ENCODE measurements around the gene ACOT6. TPM values are rescaled to one million over a fixed set of nuclear protein-coding genes. Genes with fewer than 3 reads are reported as not detected.

The ACOT6 gene
- total RNA-seq, 4 donors from 2014 or later: 0.91 to 1.5 TPM; not detected in 2

DNA sequence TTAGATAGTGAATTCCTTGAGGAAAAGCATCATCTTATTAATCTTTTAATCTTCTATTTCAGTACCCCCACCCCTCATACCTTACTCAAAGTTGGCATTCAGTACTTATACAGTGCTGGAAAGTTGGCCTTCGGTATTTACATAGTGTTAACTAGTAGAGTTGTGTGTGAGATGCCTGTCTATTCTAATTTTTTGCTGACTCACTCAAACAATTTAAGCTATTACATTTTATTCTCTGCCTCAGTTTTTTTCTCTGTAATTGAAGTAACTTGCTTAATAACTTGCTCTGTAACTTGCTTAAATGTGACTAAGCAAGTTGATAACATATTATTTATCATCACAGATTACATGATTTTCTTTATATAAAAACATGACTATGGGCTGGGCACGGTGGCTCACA lies 52.8 kb downstream of the ACOT6 start:
- TF ChIP-seq EP300 (IDR thresholded peaks at IDR 0.05) (no peak), POLR2A (IDR thresholded peaks at IDR 0.05) (no peak), POLR2AphosphoS5 (IDR thresholded peaks at IDR 0.05) (no peak)
- TF ChIP-seq, protein P1, sequence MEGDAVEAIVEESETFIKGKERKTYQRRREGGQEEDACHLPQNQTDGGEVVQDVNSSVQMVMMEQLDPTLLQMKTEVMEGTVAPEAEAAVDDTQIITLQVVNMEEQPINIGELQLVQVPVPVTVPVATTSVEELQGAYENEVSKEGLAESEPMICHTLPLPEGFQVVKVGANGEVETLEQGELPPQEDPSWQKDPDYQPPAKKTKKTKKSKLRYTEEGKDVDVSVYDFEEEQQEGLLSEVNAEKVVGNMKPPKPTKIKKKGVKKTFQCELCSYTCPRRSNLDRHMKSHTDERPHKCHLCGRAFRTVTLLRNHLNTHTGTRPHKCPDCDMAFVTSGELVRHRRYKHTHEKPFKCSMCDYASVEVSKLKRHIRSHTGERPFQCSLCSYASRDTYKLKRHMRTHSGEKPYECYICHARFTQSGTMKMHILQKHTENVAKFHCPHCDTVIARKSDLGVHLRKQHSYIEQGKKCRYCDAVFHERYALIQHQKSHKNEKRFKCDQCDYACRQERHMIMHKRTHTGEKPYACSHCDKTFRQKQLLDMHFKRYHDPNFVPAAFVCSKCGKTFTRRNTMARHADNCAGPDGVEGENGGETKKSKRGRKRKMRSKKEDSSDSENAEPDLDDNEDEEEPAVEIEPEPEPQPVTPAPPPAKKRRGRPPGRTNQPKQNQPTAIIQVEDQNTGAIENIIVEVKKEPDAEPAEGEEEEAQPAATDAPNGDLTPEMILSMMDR (IDR thresholded peaks at IDR 0.05): no peak
- 84% methylated on average over 2 of the region's 2 CpGs for WGBS

DNA sequence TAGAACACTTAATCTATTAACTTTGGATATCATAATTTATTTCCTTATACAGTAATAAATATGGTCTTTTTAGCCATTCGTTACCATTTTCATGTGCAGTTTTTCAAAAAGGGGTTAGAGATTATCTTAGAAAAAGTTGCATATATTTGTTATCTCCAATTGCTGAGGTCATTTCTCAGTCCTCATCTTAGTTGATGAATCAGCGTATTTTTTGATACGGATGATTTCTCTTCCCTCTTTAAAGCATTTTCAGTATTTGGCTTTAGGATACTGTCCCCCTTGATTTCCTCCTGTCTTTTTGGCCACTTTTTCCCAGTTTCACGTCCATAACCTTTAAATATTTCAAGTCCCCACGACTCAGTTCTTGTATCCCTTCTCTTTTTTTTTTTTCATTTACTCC lies 54.3 kb downstream of the ACOT6 start:
- no peak for TF ChIP-seq EP300 (IDR thresholded peaks at IDR 0.05)
- TF ChIP-seq, protein P1 (IDR thresholded peaks at IDR 0.05): no peak
- no peak for TF ChIP-seq POLR2AphosphoS5 (IDR thresholded peaks at IDR 0.05)
- TF ChIP-seq POLR2A (IDR thresholded peaks at IDR 0.05): no peak
- Histone ChIP-seq H3K4me3 (no peak overlapping the region), H3K27me3 (no peaks in the 10 kb centered on the region), H3K36me3 (no peaks in the 10 kb centered on the region), H3K9me3 (no peaks in the 10 kb centered on the region), H3K27ac (no peak overlapping the region), H3K4me1 (no peaks in the 10 kb centered on the region)
- DNase-seq (ENCODE audit: low spot score in 2 of 2): no peak
- 80% methylated on average over 5 of the region's 5 CpGs for WGBS

More for the DNA sequence above, 52.8 kb downstream of the ACOT6 start:
- Histone ChIP-seq H3K9me3 (no peaks in the 10 kb centered on the region), H3K27ac (no peak overlapping the region), H3K4me1 (no peaks in the 10 kb centered on the region), H3K27me3 (no peaks in the 10 kb centered on the region), H3K4me3 (no peak overlapping the region), H3K36me3 (no peaks in the 10 kb centered on the region)
- DNase-seq (ENCODE audit: low spot score in 2 of 2): no peak

DNA sequence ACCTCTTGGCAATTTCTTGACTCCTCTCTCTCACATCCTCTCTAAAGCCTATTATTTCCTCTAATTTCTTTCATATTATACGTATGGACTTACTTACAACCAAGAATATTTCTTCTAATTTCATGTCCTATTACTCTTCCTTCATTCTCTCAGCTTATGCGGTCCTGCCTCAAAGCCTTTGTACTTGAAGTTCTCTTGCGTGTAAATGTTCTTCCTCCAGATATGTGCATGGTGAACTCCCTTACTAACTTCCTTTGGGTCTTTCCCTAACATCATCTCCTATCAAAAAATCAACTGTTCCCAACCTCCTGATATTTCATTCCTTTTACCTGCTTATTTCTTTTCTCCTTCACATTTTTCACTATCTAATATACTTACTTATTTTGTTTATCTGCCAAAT lies 55.5 kb downstream of the ACOT6 start:
- no peak for DNase-seq (ENCODE audit: low spot score in 2 of 2)
- peaks cover 6% of the 10 kb centered on the region for H3K36me3 ChIP-seq
- H3K4me3 ChIP-seq: no peak overlapping the region
- H3K27ac ChIP-seq: no peak overlapping the region
- TF ChIP-seq POLR2A (IDR thresholded peaks at IDR 0.05): no peak
- H3K4me1 ChIP-seq: no peaks in the 10 kb centered on the region
- no peaks in the 10 kb centered on the region for H3K27me3 ChIP-seq
- WGBS: 92% methylated on average over 3 of the region's 3 CpGs
- H3K9me3 ChIP-seq: no peaks in the 10 kb centered on the region

Other genes starting within 250 kb of the ACOT6 start
- gene NUMB, start 154.0 kb upstream of the ACOT6 start, total RNA-seq: 10 to 100 TPM; 43.1 to 83.4 (median 50.2) TPM
- 10 to 100 TPM; 12.2 to 16.5 (median 14.0) TPM for gene RIOX1, start 121.6 kb upstream of the ACOT6 start, total RNA-seq
- gene ACOT1, start 75.4 kb upstream of the ACOT6 start, total RNA-seq: 10 to 100 TPM in 2 of 4 donors, 1 to 10 TPM in 2; 2.8 to 33.3 (median 11.2) TPM
- gene HEATR4, start 53.6 kb upstream of the ACOT6 start, total RNA-seq: 1 to 10 TPM in 1 of 4 donors, under 1 TPM in 2, not detected in 1; 0.34 to 1.7 (median 0.80) TPM
- gene ACOT2, start 43.3 kb upstream of the ACOT6 start, total RNA-seq: 10 to 100 TPM; 16.6 to 35.6 (median 23.1) TPM
- gene ACOT4, start 20.6 kb upstream of the ACOT6 start, total RNA-seq: 1 to 10 TPM in 3 of 4 donors, under 1 TPM in 1; 0.72 to 2.4 (median 1.7) TPM
- 1 to 10 TPM; 1.8 to 3.6 (median 2.6) TPM for gene DNAL1, start 32.5 kb downstream of the ACOT6 start, total RNA-seq
- 1 to 10 TPM; 5.2 to 9.8 (median 6.4) TPM for gene PNMA1, start 101.9 kb downstream of the ACOT6 start, total RNA-seq
- gene PTGR2, start 239.3 kb downstream of the ACOT6 start, total RNA-seq: 10 to 100 TPM in 2 of 4 donors, 1 to 10 TPM in 2; 6.3 to 25.1 (median 10.3) TPM

Data from suprapubic skin (tissue), 4 donors.